IMR-90 (cell line): ENCODE data around the gene ACTN1. TPM values are rescaled to one million over a fixed set of nuclear protein-coding genes. Genes with fewer than 3 reads are reported as not detected.

Experiments used
- ATAC-seq: fragments of 200-7000 bp; cut with Tn5 transposase; 2 replicates; pipeline ENCODE4 v1.9.1; 2020; ENCODE audit warnings: low read depth, mild to moderate bottlenecking, moderate library complexity
- BruUV-seq: library from RNA; stranded (reverse); fragments of 400-500 nt; replicated peaks from 2 replicates; lab custom pipeline; 2021; lab: Mats Ljungman, UMichigan
- CTCF ChIA-PET: fragments of 300-600 bp; formaldehyde crosslinking; extraction: SDS; loops from one replicate; lab custom pipeline; 2021; ENCODE audit warnings: antibody characterized with exemption; lab: Yijun Ruan, JAX
- POLR2A ChIA-PET: fragments of 300-600 bp; sonication (Branson Sonifier 250); formaldehyde crosslinking; loops from one replicate; lab custom pipeline; 2022; ENCODE audit warnings: antibody characterized with exemption; ENCODE audit not compliant: unreplicated experiment; lab: Charles Lee
- DNase-seq: peaks from one replicate; pipeline ENCODE4 v3.0.0; 2013
- H2AFZ ChIP-seq: replicated peaks from 2 replicates; pipeline ENCODE3; 2013; ENCODE audit warnings: low read length, mild to moderate bottlenecking; ENCODE audit not compliant: poor library complexity
- H2AK5ac ChIP-seq: 2 replicates; pipeline ENCODE4 v1.6.1; 2013; ENCODE audit warnings: low read depth, low read length, inconsistent platforms
- H2AK9ac ChIP-seq: replicated peaks from 2 replicates; pipeline ENCODE3; 2013; ENCODE audit warnings: mild to moderate bottlenecking, low read depth, low read length, moderate library complexity; ENCODE audit not compliant: poor library complexity
- H2BK120ac ChIP-seq: 2 replicates; pipeline ENCODE4 v1.6.1; 2013; ENCODE audit warnings: low read depth, low read length, inconsistent platforms
- H2BK15ac ChIP-seq: 3 replicates; pipeline ENCODE4 v1.6.1; 2013; ENCODE audit warnings: low read depth, low read length, inconsistent platforms
- H2BK20ac ChIP-seq: 2 replicates; pipeline ENCODE4 v1.6.1; 2013; ENCODE audit warnings: low read depth, mild to moderate bottlenecking, inconsistent platforms, low read length, moderate library complexity
- H2BK5ac ChIP-seq: 2 replicates; pipeline ENCODE4 v1.6.1; 2013; ENCODE audit warnings: mild to moderate bottlenecking, low read depth, low read length, inconsistent platforms; ENCODE audit not compliant: poor library complexity, severe bottlenecking
- H3K14ac ChIP-seq: replicated peaks from 2 replicates; pipeline ENCODE4 v1.6.1; 2013; ENCODE audit warnings: low read depth, low read length, inconsistent platforms
- H3K18ac ChIP-seq: 2 replicates; pipeline ENCODE4 v1.6.1; 2013; ENCODE audit warnings: low read depth, low read length, control low read depth
- H3K23ac ChIP-seq: 2 replicates; pipeline ENCODE4 v1.6.1; 2013; ENCODE audit warnings: low read depth, low read length, inconsistent platforms
- H3K27ac ChIP-seq: 2 replicates; pipeline ENCODE4 v1.5.1; 2013; ENCODE audit warnings: mild to moderate bottlenecking, control low read depth, low read length; ENCODE audit not compliant: insufficient read depth
- H3K27me3 ChIP-seq: 2 replicates; pipeline ENCODE4 v1.6.1; 2013; ENCODE audit warnings: low read length; ENCODE audit not compliant: control insufficient read depth, insufficient read depth
- H3K36me3 ChIP-seq: 2 replicates; pipeline ENCODE4 v1.6.1; 2013; ENCODE audit warnings: low read length, mixed read lengths; ENCODE audit not compliant: control insufficient read depth, insufficient read depth
- H3K4ac ChIP-seq: 2 replicates; pipeline ENCODE4 v1.6.1; 2013; ENCODE audit warnings: low read depth, low read length, inconsistent platforms
- H3K4me1 ChIP-seq: 2 replicates; pipeline ENCODE4 v1.6.1; 2013; ENCODE audit warnings: low read length, mixed read lengths; ENCODE audit not compliant: control insufficient read depth, insufficient read depth
- H3K4me2 ChIP-seq: 2 replicates; pipeline ENCODE4 v1.6.1; 2013; ENCODE audit warnings: low read depth, mild to moderate bottlenecking, control low read depth, low read length, moderate library complexity
- H3K4me3 ChIP-seq: 2 replicates; pipeline ENCODE4 v1.5.1; 2013; ENCODE audit warnings: low read depth, mild to moderate bottlenecking, control low read depth, low read length, moderate library complexity; ENCODE audit not compliant: insufficient read depth
- H3K56ac ChIP-seq: 2 replicates; pipeline ENCODE4 v1.6.1; 2013; ENCODE audit warnings: low read length, inconsistent platforms; ENCODE audit not compliant: insufficient read depth; ENCODE audit errors: extremely low read depth
- H3K79me1 ChIP-seq, 2 experiments: 2 replicates each; pipeline ENCODE4 v1.6.1; 2013; ENCODE audit warnings: low read length in 2 of 2, inconsistent platforms in 1 of 2, low read depth in 1 of 2
- H3K9ac ChIP-seq: 2 replicates; pipeline ENCODE4 v1.6.1; 2013; ENCODE audit warnings: low read depth, low read length, control low read depth
- H3K9me1 ChIP-seq: 2 replicates; pipeline ENCODE4 v1.6.1; 2013; ENCODE audit warnings: low read length, inconsistent platforms; ENCODE audit not compliant: insufficient read depth
- H3K9me3 ChIP-seq: 2 replicates; pipeline ENCODE4 v1.6.1; 2013; ENCODE audit warnings: low read length; ENCODE audit not compliant: control insufficient read depth, insufficient read depth
- H4K20me1 ChIP-seq: 2 replicates; pipeline ENCODE4 v1.6.1; 2013; ENCODE audit warnings: low read length, inconsistent platforms; ENCODE audit not compliant: insufficient read depth
- H4K5ac ChIP-seq: 2 replicates; pipeline ENCODE4 v1.6.1; 2013; ENCODE audit warnings: mild to moderate bottlenecking, low read depth, low read length, control low read depth
- H4K8ac ChIP-seq, 2 experiments: 2 replicates each; pipeline ENCODE4 v1.6.1; 2013; ENCODE audit warnings: low read depth in 2 of 2, low read length in 2 of 2, control low read depth in 1 of 2, inconsistent platforms in 1 of 2
- H4K91ac ChIP-seq: 2 replicates; pipeline ENCODE4 v1.6.1; 2013; ENCODE audit warnings: low read depth, low read length, inconsistent platforms; ENCODE audit not compliant: insufficient read depth
- CEBPB ChIP-seq: IDR thresholded peaks from 2 replicates; pipeline ENCODE4 v1.6.1; 2012; ENCODE audit warnings: low read depth, low read length, improper control_type of control experiment
- ELK1 ChIP-seq: fragments of 150-350 bp; IDR thresholded peaks from 2 replicates; pipeline ENCODE4 v1.6.1; 2016; ENCODE audit warnings: low read depth, mild to moderate bottlenecking, low read length, moderate library complexity, borderline replicate concordance
- POLR2A ChIP-seq: IDR thresholded peaks from 2 replicates; pipeline ENCODE4 v1.6.1; 2012; ENCODE audit warnings: mild to moderate bottlenecking, low read depth, low read length
- RAD21 ChIP-seq: IDR thresholded peaks from 2 replicates; pipeline ENCODE4 v1.6.1; 2012; ENCODE audit warnings: low read length, improper control_type of control experiment
- RCOR1 ChIP-seq: IDR thresholded peaks from 2 replicates; pipeline ENCODE4 v1.6.1; 2012; ENCODE audit warnings: mild to moderate bottlenecking, low read length, improper control_type of control experiment; ENCODE audit not compliant: insufficient replicate concordance
- SMC3 ChIP-seq: fragments of 150-350 bp; IDR thresholded peaks from 2 replicates; pipeline ENCODE4 v1.6.1; 2016; ENCODE audit warnings: low read depth, mild to moderate bottlenecking, antibody characterized with exemption, low read length, moderate library complexity
- WGBS, 2 experiments: methylation state at CpG; one replicate each; pipeline versions ENCODE4 v1.1.5 to v1.1.7; 2013; ENCODE audit warnings: missing lambda C conversion rate in 2 of 2; ENCODE audit not compliant: insufficient read length in 1 of 2; ENCODE audit errors: extremely low coverage in 2 of 2; 5-methylcytosine and 5-hydroxymethylcytosine counted together
- dilution Hi-C: fragments of 300-500 bp; cut with HindIII; formaldehyde crosslinking; loops from one replicate; pipeline ENCODE4 v1.14.3; 2018; ENCODE audit warnings: low sequenced_read_pairs; ENCODE audit not compliant: unreplicated experiment
- in situ Hi-C: fragments of 300-500 bp; cut with MboI; formaldehyde crosslinking; loops from 3 replicates; pipeline ENCODE4 v1.14.3; 2019; ENCODE audit warnings: low sequenced_read_pairs, inconsistent platforms, mixed read lengths
- intact Hi-C: fragments of 100-400 bp; cut with micrococcal nuclease; formaldehyde crosslinking; loops from 2 replicates; pipeline ENCODE4 v1.10.0; 2022
- polyA plus RNA-seq, 3 experiments: library from polyadenylated mRNA; depleted of rRNA; stranded (reverse); fragments of >200 nt; gene quantifications; 2 replicates each; pipeline ENCODE4 v1.2.3, GENCODE V29; 2012; ENCODE audit warnings: low replicate concordance in 1 of 3
- total RNA-seq: library from RNA; depleted of rRNA; stranded (reverse); fragments of >200 nt; gene quantifications from 2 replicates; pipeline ENCODE4 v1.2.3, GENCODE V29; 2012

ACTN1 gene
- total and polyA plus RNA-seq, 2 of the 4 experiments (the other 2 are of a cell fraction), result 684 to 766 TPM

GRCh38 chr14:69003626-69004025 lies 24.5 kb upstream of the ACTN1 start:
- H3K4me3 ChIP-seq, result no peak overlapping the region
- H2AK9ac ChIP-seq, result no peak overlapping the region
- 80% methylated on average over 4 of the region's 10 CpGs; no CpG with 5 or more reads in 1 of the 2 experiments for WGBS, 2 experiments
- H3K27ac ChIP-seq, result no peak overlapping the region
- ATAC-seq (no peak), DNase-seq (no peak)
- H2BK20ac ChIP-seq, result no peak overlapping the region
- H3K9me3 ChIP-seq, result no peaks in the 10 kb centered on the region
- no peak overlapping the region for H4K5ac ChIP-seq
- no peak overlapping the region for H3K9ac ChIP-seq
- H3K4me2 ChIP-seq, result no peak overlapping the region
- ChIA-PET CTCF (no interaction called here), POLR2A (no interaction called here)
- H2AFZ ChIP-seq, result no peak overlapping the region
- H2BK15ac ChIP-seq, result no peak overlapping the region
- H3K9me1 ChIP-seq, result peaks cover 19% of the 10 kb centered on the region
- H3K23ac ChIP-seq, result no peak overlapping the region
- H2BK5ac ChIP-seq, result no peak overlapping the region
- H4K8ac ChIP-seq, result no peak overlapping the region
- no peak overlapping the region for H3K56ac ChIP-seq
- intact Hi-C loops, result no loop called here
- H3K14ac ChIP-seq, result no peak overlapping the region
- dilution Hi-C loops, result no loop called here
- in situ Hi-C loops, result no loop called here
- H3K27me3 ChIP-seq, result no peaks in the 10 kb centered on the region
- no peaks in the 10 kb centered on the region for H4K20me1 ChIP-seq
- H3K4ac ChIP-seq, result no peak overlapping the region
- H3K18ac ChIP-seq, result no peak overlapping the region
- H3K4me1 ChIP-seq, result peaks cover 18% of the 10 kb centered on the region
- no peak overlapping the region for H2BK120ac ChIP-seq
- peak overlapping the region; percentile 15; the same call in 1 of the 2 replicates for H2AK5ac ChIP-seq
- BruUV-seq, result no TSS peak
- no peaks in the 10 kb centered on the region for H3K36me3 ChIP-seq
- TF ChIP-seq RCOR1, result no peak
- no peak for TF ChIP-seq ELK1
- no peak for TF ChIP-seq POLR2A
- no peak for TF ChIP-seq RAD21
- no peak for TF ChIP-seq SMC3
- TF ChIP-seq CEBPB, result no peak
- peaks cover 0 to 14% of the 10 kb centered on the region in 2 experiments; a peak in 2 of 4 replicates for H3K79me1 ChIP-seq
- no peak overlapping the region for H4K91ac ChIP-seq
